NAMALWA (cell line): ENCODE results near the gene RPL27A.

ENCODE experiments used
- DNase-seq: peaks from one replicate; pipeline ENCODE4 v3.0.0-alpha.2; 2015; ENCODE audit warnings: low spot score

The RPL27A gene

GRCh38 chr11:8674859-8675258, 7.7 kb upstream of the RPL27A start:
- no peak for DNase-seq

- DNase-seq, result no peak
These were observed 6.1 kb upstream of the RPL27A start for GRCh38 chr11:8676458-8676857.

- no peak for DNase-seq
These were observed 3.6 kb upstream of the RPL27A start for GRCh38 chr11:8679006-8679405.

GRCh38 chr11:8681837-8682302, 722 bp upstream of the RPL27A start:
- no peak for DNase-seq

GRCh38 chr11:8683115-8683807, 669 bp downstream of the RPL27A start:
- no peak for DNase-seq

- DNase-seq, result no peak
These were observed 2.2 kb downstream of the RPL27A start for GRCh38 chr11:8684600-8685290.

GRCh38 chr11:8685306-8685705, 2.7 kb downstream of the RPL27A start:
- no peak for DNase-seq

- no peak for DNase-seq
These were observed 3.2 kb downstream of the RPL27A start for GRCh38 chr11:8685820-8686219.

- no peak for DNase-seq
These were observed 3.7 kb downstream of the RPL27A start for GRCh38 chr11:8686325-8686724.

GRCh38 chr11:8688414-8689362, 6.1 kb downstream of the RPL27A start:
- peak; percentile 97 for DNase-seq

GRCh38 chr11:8689726-8690255, 7.2 kb downstream of the RPL27A start:
- no peak for DNase-seq

- DNase-seq, result no peak
These were observed 8.1 kb downstream of the RPL27A start for GRCh38 chr11:8690374-8691342.

GRCh38 chr11:8691601-8692000, 9.0 kb downstream of the RPL27A start:
- DNase-seq, result no peak

- DNase-seq, result no peak
These were observed 9.8 kb downstream of the RPL27A start for GRCh38 chr11:8692417-8692816.

GRCh38 chr11:8693010-8693551, 10.5 kb downstream of the RPL27A start:
- no peak for DNase-seq

- DNase-seq, result no peak
These were observed 11.0 kb downstream of the RPL27A start for GRCh38 chr11:8693555-8693954.

GRCh38 chr11:8694137-8694536, 11.5 kb downstream of the RPL27A start:
- no peak for DNase-seq

- no peak for DNase-seq
These were observed 14.5 kb downstream of the RPL27A start for GRCh38 chr11:8697054-8697453.

- no peak for DNase-seq
These were observed 15.8 kb downstream of the RPL27A start for GRCh38 chr11:8698379-8698851.

- no peak for DNase-seq
These were observed 16.4 kb downstream of the RPL27A start for GRCh38 chr11:8698917-8699441.
